Spleen (tissue), 7 donors: ENCODE measurements around the gene HSD17B7.
"Not testable (repeated sequence)": the region's sequence is repeated elsewhere in the genome, so short reads cannot be mapped to it uniquely, and the experiment has no call there.

Source experiments
- CTCF ChIP-seq, 11 experiments: fragments of 200-600 bp in 7 of 11; fragments of 450-650 bp in 4 of 11; sonication (generic) in 4 of 11; IDR thresholded peaks in 8 of 11; conservative IDR thresholded peaks in 3 of 11; 1 replicate in 7 of 11; 2 replicates in 4 of 11; pipeline versions ENCODE4 v1.4.0 to v1.8.0; 2016 to 2021; ENCODE audit warnings: antibody characterized with exemption in 11 of 11, inconsistent platforms in 4 of 11, mild to moderate bottlenecking in 1 of 11
- POLR2A ChIP-seq, 3 donors: fragments of 450-650 bp; IDR thresholded peaks; one replicate each; pipeline ENCODE4 v1.5.1; 2017; ENCODE audit warnings: antibody characterized with exemption in 3 of 3, mild to moderate bottlenecking in 1 of 3
- POLR2AphosphoS5 ChIP-seq, 3 donors: sonication (generic); formaldehyde crosslinking; IDR thresholded peaks; one replicate each; pipeline ENCODE4 v1.5.1; 2017; ENCODE audit warnings: antibody characterized with exemption in 3 of 3
- donor health status: DM: no; HTN: no; CAD: no; lungs with moderate emphysema.
- donor health status: DM: no; HTN: no; CAD: no.
- donor health status: DM: no; HTN: no; CAD: no.

- not testable (repeated sequence) for TF ChIP-seq CTCF (IDR thresholded peaks at IDR 0.05 in 8 of 11, conservative IDR thresholded peaks at IDR 0.05 in 3 of 11); POLR2AphosphoS5 (IDR thresholded peaks at IDR 0.05); POLR2A (IDR thresholded peaks at IDR 0.05)
Measured at GRCh38 chr1:162812357-162812756, 21.9 kb downstream of the HSD17B7 start.
